ENCODE data around the gene ZNF526.

DNA sequence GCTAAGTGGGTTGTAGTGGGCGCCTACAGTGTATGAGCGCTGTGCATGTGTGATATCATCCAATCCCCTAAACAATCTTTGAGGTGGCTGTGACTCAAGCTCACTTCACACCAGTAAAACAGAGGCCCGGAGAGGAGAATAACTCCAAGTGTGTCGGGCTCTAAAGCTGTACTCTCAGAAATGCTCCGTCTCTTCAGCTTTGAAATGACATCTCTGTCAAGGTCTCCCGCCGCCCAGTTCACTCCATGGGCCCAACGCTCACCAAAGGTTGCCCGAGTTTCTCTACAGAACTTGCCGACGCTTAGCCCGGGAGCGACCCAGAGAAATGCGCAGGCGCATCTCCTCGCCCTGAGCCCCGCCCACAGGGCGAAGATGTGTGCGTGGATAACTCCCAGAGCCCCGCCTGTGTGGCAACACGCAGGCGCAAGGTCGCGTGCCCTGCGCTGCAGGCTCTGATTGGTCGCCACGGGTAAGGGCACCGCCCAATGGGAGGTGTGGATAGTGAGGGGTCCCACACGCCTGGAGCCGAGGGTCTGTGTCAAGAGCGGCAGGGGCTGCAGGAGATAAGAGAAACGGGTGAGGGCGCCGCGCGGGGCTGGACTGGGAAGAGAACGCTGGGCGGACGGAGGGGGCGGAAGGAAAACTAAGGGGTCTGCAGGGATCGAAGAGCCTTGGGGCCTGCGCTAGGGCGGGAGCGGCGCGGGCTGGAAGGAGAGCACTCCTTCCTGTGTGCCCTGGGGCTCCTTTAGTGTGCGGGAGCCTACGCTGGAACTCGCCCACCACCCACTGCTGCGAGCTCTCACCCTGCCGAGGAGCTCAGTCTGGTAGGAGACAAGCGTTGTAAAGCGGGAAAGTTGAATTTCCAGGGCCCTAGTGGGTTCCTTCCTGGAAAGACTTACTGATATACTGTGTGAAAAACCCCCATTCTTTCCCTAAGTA, at the start of gene ZNF526:
- TF ChIP-seq, protein P1, sequence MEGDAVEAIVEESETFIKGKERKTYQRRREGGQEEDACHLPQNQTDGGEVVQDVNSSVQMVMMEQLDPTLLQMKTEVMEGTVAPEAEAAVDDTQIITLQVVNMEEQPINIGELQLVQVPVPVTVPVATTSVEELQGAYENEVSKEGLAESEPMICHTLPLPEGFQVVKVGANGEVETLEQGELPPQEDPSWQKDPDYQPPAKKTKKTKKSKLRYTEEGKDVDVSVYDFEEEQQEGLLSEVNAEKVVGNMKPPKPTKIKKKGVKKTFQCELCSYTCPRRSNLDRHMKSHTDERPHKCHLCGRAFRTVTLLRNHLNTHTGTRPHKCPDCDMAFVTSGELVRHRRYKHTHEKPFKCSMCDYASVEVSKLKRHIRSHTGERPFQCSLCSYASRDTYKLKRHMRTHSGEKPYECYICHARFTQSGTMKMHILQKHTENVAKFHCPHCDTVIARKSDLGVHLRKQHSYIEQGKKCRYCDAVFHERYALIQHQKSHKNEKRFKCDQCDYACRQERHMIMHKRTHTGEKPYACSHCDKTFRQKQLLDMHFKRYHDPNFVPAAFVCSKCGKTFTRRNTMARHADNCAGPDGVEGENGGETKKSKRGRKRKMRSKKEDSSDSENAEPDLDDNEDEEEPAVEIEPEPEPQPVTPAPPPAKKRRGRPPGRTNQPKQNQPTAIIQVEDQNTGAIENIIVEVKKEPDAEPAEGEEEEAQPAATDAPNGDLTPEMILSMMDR (IDR thresholded peaks at IDR 0.05), result peak in 1 of 5 experiments; percentile 38
- TF ChIP-seq POLR2A (IDR thresholded peaks at IDR 0.05), result peak; percentile 35 to 81
